Panc1 (cell line): ENCODE results near the gene NUP54. TPM values are rescaled to one million over a fixed set of nuclear protein-coding genes. Genes with fewer than 3 reads are reported as not detected.

ENCODE experiments used
- ATAC-seq: fragments of 200-7000 bp; cut with Tn5 transposase; 2 replicates; pipeline ENCODE4 v1.9.1; 2020; ENCODE audit warnings: mild to moderate bottlenecking, moderate library complexity
- BruUV-seq: library from RNA; stranded (reverse); fragments of 400-500 nt; replicated peaks from 2 replicates; lab custom pipeline; 2021; lab: Mats Ljungman, UMichigan
- CTCF ChIA-PET: fragments of 300-600 bp; sonication (Branson Sonifier 250); formaldehyde crosslinking; loops from one replicate; lab custom pipeline; 2022; ENCODE audit warnings: antibody characterized with exemption; lab: Charles Lee
- POLR2A ChIA-PET: fragments of 300-600 bp; sonication (Branson Sonifier 250); formaldehyde crosslinking; loops from one replicate; lab custom pipeline; 2022; ENCODE audit warnings: antibody characterized with exemption; lab: Charles Lee
- DNase-seq: peaks from one replicate; pipeline ENCODE4 v3.0.0-alpha.2; 2010; ENCODE audit warnings: low read depth, low spot score
- H3K27ac ChIP-seq: 2 replicates; pipeline ENCODE4 v1.5.1; 2011; ENCODE audit warnings: mild to moderate bottlenecking, low read length, inconsistent platforms
- H3K27me3 ChIP-seq: fragments of 200-500 bp; sonication (Bioruptor generic); 2 replicates; pipeline ENCODE4 v1.6.0; 2014; ENCODE audit warnings: low read length, inconsistent platforms; ENCODE audit not compliant: control insufficient read depth, insufficient read depth
- H3K36me3 ChIP-seq: fragments of 200-500 bp; sonication (Bioruptor generic); 2 replicates; pipeline ENCODE4 v1.5.1; 2014; ENCODE audit warnings: inconsistent platforms, mild to moderate bottlenecking, low read length, moderate library complexity; ENCODE audit not compliant: control insufficient read depth, insufficient read depth
- H3K4me1 ChIP-seq: 2 replicates; pipeline ENCODE4 v1.5.1; 2011; ENCODE audit warnings: inconsistent platforms, mild to moderate bottlenecking, low read length, moderate library complexity; ENCODE audit not compliant: control insufficient read depth, insufficient read depth
- H3K4me3 ChIP-seq, 2 experiments: 2 replicates each; pipeline ENCODE4 v1.5.1; 2011 to 2012; ENCODE audit warnings: low read depth in 2 of 2, low read length in 2 of 2, mild to moderate bottlenecking in 2 of 2, inconsistent platforms in 1 of 2, moderate library complexity in 1 of 2
- H3K9me3 ChIP-seq: fragments of 200-500 bp; sonication (Bioruptor generic); 2 replicates; pipeline ENCODE4 v1.5.1; 2014; ENCODE audit warnings: low read depth, mild to moderate bottlenecking, inconsistent platforms, low read length, moderate library complexity; ENCODE audit not compliant: control insufficient read depth, insufficient read depth
- CTCF ChIP-seq: fragments of 450-650 bp; IDR thresholded peaks from 2 replicates; pipeline ENCODE4 v1.5.1; 2017; ENCODE audit warnings: mild to moderate bottlenecking
- POLR2AphosphoS5 ChIP-seq: IDR thresholded peaks from 2 replicates; pipeline ENCODE4 v1.6.1; 2012; ENCODE audit warnings: mild to moderate bottlenecking, low read depth, low read length, moderate library complexity
- REST ChIP-seq, 2 experiments: IDR thresholded peaks; 2 replicates each; pipeline ENCODE4 v1.6.1; 2011 to 2012; ENCODE audit warnings: low read depth in 2 of 2, control low read depth in 1 of 2, low read length in 1 of 2, mild to moderate bottlenecking in 1 of 2, moderate library complexity in 1 of 2; ENCODE audit not compliant: insufficient read depth in 1 of 2
- SIN3A ChIP-seq: IDR thresholded peaks from 2 replicates; pipeline ENCODE4 v1.6.1; 2012; ENCODE audit warnings: low read depth, mild to moderate bottlenecking, low read length, moderate library complexity, borderline replicate concordance; ENCODE audit not compliant: insufficient read depth
- TCF7L2 ChIP-seq: IDR thresholded peaks from 2 replicates; pipeline ENCODE4 v1.6.1; 2011; ENCODE audit warnings: mild to moderate bottlenecking, low read depth, low read length, inconsistent platforms
- in situ Hi-C: cut with HindIII; loops from 2 replicates; pipeline ENCODE4 v1.10.0; 2016; ENCODE audit warnings: low sequenced_read_pairs, low pct_unique_long_range_greater_than_20kb
- intact Hi-C: fragments of 100-400 bp; cut with micrococcal nuclease; formaldehyde crosslinking; loops from one replicate; pipeline ENCODE4 v1.10.0; 2022; ENCODE audit not compliant: unreplicated experiment
- total RNA-seq: library from RNA; stranded (reverse); gene quantifications from one replicate; pipeline ENCODE4 v1.2.1, GENCODE V29; 2021; ENCODE audit not compliant: unreplicated experiment

NUP54 gene
- total RNA-seq, 1 experiment from 2014 or later: 32.1 TPM

- ATAC-seq: no peak
- POLR2A ChIA-PET: no interaction called here
- no peaks in the 10 kb centered on the region for H3K27me3 ChIP-seq
- CTCF ChIA-PET: no interaction called here
- TF ChIP-seq POLR2AphosphoS5 (no peak), TCF7L2 (no peak), CTCF (no peak), REST (IDR thresholded peaks at IDR 0.05; ENCODE audit: insufficient read depth in 1 of 2, low read depth in 2 of 2, low read length in 1 of 2) (no peak), SIN3A (no peak)
- H3K9me3 ChIP-seq: no peaks in the 10 kb centered on the region
- H3K36me3 ChIP-seq: peaks cover 12% of the 10 kb centered on the region
- no TSS peak for BruUV-seq
- H3K4me3 ChIP-seq: no peak overlapping the region
- no peak for DNase-seq
- H3K4me1 ChIP-seq: no peaks in the 10 kb centered on the region
- no peak overlapping the region for H3K27ac ChIP-seq
- in situ Hi-C loops (no loop called here), intact Hi-C loops (no loop called here)
Measured at GRCh38 chr4:76127754-76128153, 20.4 kb downstream of the NUP54 start.

GRCh38 chr4:76125816-76126215 is 22.4 kb downstream of the NUP54 start:
- in situ Hi-C loops: no loop called here
- peaks cover 5% of the 10 kb centered on the region for H3K36me3 ChIP-seq
- DNase-seq (no peak), ATAC-seq (no peak)
- H3K4me3 ChIP-seq: no peak overlapping the region
- no peak for TF ChIP-seq SIN3A
- TF ChIP-seq REST (IDR thresholded peaks at IDR 0.05; ENCODE audit: insufficient read depth in 1 of 2, low read depth in 2 of 2, low read length in 1 of 2): no peak
- no peak for TF ChIP-seq TCF7L2
- no peak for TF ChIP-seq CTCF
- no peak for TF ChIP-seq POLR2AphosphoS5
- no peaks in the 10 kb centered on the region for H3K27me3 ChIP-seq
- ChIA-PET CTCF (no interaction called here), POLR2A (no interaction called here)
- BruUV-seq: no TSS peak
- H3K4me1 ChIP-seq: no peaks in the 10 kb centered on the region
- no peaks in the 10 kb centered on the region for H3K9me3 ChIP-seq
- no peak overlapping the region for H3K27ac ChIP-seq
- intact Hi-C loops: no loop called here
